ENCODE data around the gene RBM43.

Gene RBM43

DNA sequence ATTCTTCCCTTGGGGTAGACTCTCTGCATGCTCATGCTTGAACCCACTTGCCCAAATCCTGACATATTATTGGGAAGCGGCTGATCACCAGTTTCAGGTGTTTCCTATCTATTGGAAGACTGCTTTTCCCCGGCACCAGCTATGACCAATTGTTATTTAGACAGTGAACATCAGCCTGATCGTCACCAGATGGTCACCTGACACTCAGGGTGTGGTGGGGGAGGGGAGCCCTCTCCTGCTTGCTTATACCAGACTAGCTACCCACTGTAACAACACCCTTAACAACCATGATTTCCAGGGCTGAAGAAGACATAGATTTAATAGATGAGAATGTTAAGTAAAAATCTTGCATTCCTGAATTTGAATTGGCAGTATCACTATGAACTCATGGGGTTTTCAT, 44.3 kb downstream of the RBM43 start:
- DNase-seq (ENCODE audit: low spot score), result no peak

DNA sequence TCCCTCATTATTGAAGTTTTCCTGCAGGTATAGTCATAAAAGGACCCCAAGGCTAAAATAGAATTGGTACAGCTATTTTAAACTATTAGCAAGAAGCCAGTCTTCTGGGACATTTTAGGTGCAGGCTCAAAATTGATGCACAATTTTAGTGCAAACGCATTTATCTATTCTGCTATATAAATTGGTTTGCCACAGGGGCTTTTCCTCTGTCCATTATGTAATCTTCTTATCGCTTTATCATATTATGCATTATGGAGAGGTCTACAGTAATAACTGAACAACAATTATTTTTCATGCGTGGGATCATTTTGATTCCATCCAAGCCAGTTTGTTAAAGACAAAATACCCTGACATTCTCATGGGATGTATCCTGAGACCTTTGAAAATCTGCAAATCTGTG, 54.6 kb downstream of the RBM43 start:
- DNase-seq (ENCODE audit: low spot score), result no peak

DNA sequence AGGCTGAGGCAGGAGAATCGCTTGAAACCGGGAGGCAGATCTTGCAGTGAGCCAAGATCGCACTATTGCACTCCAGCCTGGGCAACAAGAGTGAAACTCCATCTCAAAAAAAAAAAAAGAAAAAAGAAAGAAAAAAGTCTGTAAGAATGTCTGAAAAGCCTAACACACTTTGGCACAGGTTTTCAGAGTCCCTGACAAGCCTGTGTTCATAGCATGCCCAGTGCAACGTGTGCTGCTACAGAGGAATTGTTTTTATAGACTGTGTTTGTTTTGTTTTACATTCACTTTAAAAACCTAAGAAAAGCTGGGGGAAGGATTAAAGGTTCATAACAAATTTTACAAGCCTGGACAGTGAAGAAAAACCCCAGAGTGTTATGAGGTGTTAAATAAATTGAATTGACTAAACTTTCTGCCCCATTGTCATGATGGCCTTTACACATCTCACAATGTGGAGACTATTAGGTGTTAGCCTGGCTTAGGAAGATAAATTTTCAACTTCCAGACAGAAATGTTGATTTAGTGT, 55.2 kb downstream of the RBM43 start:
- no peak for DNase-seq (ENCODE audit: low spot score)

DNA sequence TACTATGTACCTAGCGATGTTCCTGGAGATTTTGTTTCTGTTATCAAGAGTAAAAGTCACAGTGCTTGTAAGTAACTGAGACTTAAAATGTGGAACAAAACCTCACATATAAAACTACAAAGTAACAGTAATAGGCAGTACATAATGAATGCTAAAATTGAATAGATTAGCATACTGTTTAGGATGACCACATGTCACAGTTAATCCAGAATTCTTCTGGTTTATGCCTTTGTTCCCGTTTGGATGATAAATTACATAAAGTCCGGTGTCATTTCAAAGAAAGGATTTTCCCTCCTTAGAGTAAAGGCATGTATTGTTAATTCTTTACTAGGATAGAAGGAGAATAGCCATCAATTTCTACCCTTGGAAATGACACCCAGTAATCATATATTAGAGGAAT, 56.1 kb downstream of the RBM43 start:
- no peak for DNase-seq (ENCODE audit: low spot score)

DNA sequence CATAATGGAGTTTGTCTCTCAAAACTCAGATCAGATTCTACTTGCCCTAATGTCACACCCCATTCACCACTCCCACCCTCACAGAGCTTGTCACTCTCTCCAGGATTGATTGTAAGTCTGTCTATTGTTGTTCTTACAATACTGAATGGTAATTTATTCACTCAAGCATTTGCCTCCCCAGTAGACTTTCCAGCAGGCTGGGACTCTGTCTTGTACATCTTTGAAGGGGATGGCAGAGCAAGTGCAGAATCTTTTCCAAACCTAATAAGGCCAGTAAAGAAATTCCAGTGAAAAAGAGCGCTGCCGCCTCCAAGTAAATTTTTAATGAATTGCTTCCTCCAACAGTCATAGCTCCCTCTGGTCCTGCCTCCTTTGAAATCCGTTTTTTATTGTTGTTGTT, 56.9 kb downstream of the RBM43 start:
- DNase-seq (ENCODE audit: low spot score), result no peak

DNA sequence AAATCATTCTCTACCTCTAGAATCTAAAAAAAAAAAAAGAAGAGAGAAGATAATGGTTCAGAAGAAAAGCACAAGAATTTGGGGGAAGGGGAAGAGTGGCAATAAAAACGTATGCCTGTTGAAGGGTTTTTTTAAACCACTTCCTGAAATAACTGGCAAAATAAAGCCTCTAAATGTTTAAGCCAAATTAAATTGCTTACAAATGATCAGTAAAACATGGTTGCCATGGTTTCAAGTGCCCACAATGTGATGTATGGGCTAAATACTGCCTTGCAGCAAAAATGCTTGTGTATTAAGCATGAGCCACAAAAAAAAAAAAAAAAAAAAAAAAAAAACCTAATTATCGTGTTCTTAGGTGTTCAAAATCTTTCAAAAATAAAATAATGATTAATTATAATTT, 60.8 kb downstream of the RBM43 start:
- DNase-seq (ENCODE audit: low spot score), result no peak

DNA sequence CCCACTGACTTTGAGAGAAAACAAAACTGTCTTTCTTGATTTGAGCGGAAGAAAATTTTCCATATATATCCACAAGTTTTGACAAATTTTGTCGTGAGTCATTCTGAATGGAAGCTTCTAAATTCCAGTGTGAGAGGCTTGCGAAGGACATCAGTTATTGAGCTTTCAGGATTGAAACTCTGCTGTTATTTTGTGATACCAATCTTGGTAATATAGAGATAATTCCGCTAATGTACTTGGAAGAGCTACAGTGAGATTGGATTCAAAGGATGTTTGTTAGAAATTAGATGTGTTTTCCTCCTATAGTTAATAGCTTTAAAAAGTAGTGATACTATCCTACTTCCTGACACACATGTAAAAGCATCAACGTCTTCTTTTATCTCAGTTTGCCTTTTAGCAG, 61.4 kb downstream of the RBM43 start:
- DNase-seq (ENCODE audit: low spot score), result no peak

DNA sequence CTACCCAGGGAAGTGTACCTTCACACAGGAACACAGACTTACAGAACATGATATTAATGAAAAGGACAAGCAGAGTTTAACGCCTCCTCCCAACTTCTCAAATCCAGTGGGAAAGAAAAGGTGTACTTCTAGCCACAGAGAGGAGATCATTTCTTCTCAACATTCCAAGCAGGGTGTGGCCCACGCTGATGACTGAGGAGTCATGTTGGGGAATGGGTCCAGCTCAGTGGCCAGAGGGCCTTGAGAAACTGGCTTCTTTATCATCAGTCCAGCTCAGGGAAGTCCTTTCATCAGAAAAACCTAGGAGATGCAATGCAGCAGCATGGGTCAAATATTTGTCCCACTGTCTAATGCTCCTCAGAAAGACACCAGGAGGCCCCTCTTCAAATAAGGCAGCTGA, 63.0 kb downstream of the RBM43 start:
- DNase-seq (ENCODE audit: low spot score), result no peak
